ENCODE data around the gene N4BP2L1.

N4BP2L1 gene

DNA sequence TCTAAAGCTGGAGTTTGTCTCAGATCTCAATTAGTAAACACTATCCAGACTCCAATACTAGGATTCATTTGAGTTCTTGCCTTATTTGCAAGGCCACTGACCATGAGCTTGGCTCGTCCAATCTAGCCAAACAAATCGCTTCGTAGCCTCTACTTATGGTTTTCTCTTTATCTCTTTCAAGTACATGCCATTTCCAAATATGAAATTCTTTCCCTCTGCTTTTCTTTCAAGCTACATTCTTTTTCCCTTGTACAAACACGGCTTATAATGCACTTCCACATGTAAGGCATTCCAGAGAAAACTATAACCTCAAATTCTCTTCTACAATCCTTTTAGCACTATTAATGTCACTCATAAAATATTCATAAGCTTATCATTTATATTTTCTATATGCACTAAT lies 10.9 kb upstream of the N4BP2L1 start:
- no peak overlapping the region for H3K4me3 ChIP-seq (ENCODE audit: low read depth, low read length)
- in situ Hi-C loops (cut with HindIII; ENCODE audit: low sequenced_read_pairs), result no loop called here
- DNase-seq (ENCODE audit: low read depth), result no peak
- TF ChIP-seq, protein P1, sequence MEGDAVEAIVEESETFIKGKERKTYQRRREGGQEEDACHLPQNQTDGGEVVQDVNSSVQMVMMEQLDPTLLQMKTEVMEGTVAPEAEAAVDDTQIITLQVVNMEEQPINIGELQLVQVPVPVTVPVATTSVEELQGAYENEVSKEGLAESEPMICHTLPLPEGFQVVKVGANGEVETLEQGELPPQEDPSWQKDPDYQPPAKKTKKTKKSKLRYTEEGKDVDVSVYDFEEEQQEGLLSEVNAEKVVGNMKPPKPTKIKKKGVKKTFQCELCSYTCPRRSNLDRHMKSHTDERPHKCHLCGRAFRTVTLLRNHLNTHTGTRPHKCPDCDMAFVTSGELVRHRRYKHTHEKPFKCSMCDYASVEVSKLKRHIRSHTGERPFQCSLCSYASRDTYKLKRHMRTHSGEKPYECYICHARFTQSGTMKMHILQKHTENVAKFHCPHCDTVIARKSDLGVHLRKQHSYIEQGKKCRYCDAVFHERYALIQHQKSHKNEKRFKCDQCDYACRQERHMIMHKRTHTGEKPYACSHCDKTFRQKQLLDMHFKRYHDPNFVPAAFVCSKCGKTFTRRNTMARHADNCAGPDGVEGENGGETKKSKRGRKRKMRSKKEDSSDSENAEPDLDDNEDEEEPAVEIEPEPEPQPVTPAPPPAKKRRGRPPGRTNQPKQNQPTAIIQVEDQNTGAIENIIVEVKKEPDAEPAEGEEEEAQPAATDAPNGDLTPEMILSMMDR (IDR thresholded peaks at IDR 0.05; ENCODE audit: low read depth, low read length, missing control alignments), result no peak

DNA sequence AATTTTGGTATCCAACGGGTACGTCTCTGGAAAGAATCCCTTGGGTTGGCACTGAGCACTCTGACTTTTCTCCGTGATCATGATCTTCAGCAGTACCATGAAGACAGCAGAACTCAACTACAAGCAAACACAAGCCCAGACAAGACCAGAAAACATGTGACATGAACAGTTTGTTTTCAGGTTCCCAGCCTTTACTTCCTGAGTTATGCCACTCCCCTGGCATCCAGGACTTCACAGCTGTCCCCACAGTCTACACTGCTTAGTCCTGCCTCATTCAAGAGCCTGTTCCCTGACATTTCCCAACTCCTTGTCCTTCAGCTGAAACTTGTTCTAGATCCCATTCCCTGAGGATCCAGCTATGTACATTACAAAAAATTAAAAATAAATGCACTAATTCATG lies 4.9 kb upstream of the N4BP2L1 start:
- no peak for DNase-seq (ENCODE audit: low read depth)
- no peak overlapping the region for H3K4me3 ChIP-seq (ENCODE audit: low read depth, low read length)
- TF ChIP-seq, protein P1 (IDR thresholded peaks at IDR 0.05; ENCODE audit: low read depth, low read length, missing control alignments), result no peak
- in situ Hi-C loops (cut with HindIII; ENCODE audit: low sequenced_read_pairs), result no loop called here

DNA sequence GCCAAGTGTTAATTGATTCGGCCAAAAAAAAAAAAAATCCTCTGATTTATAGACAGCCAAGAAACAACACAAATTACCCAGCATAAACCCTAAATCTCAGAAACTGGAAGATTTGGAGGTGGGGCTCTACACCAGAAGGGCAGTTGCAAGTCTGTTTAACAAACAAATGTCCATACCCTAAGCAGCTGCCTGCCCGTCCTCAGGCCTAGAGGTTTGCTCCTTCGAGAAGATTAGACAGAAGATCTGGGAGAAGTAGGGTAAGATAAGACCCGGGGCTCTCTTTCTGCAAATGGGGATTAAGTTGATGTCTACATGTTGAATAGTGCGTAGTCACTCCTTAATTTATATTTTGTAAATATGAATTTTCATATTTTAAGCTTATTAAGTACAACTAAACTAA lies 3.4 kb upstream of the N4BP2L1 start:
- no peak for DNase-seq (ENCODE audit: low read depth)
- H3K4me3 ChIP-seq (ENCODE audit: low read depth, low read length), result no peak overlapping the region
- TF ChIP-seq, protein P1 (IDR thresholded peaks at IDR 0.05; ENCODE audit: low read depth, low read length, missing control alignments), result no peak
- in situ Hi-C loops (cut with HindIII; ENCODE audit: low sequenced_read_pairs), result no loop called here

DNA sequence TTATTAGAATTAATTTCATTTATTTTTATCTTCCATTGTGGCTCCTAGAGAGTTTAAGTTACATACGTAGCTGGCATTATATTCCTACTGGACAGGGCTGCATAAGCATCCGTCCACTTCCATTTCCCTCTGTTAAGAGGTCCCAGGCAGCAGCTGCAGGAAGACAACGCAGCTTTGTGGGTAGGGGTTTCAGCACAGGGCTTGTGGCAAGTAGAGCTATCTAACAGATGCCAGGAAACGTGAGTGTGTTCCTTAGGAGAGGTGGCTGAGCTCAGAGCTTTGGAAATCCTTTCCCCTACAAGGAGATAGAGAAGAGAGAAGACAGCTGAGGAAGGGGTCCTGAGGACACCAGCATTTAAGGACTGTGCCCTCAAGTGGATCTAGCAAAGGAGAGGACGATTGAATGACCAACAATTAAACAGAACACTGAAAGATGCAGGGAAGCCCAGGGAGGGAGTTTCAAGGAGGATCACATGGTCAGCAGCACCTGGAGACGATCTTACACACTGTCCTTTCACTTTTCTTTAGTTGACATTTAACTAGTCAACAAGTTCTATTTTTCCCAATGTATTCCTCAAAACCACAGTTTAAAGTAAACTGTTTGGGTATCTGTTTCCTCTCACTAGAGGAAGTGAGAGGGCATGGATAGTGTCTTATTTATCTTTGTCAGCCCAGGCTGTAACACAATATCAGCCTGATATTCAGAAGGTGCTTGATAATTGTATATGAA lies 2.3 kb upstream of the N4BP2L1 start:
- TF ChIP-seq, protein P1 (IDR thresholded peaks at IDR 0.05; ENCODE audit: low read depth, low read length, missing control alignments), result no peak
- in situ Hi-C loops (cut with HindIII; ENCODE audit: low sequenced_read_pairs), result no loop called here
- DNase-seq (ENCODE audit: low read depth), result no peak
- no peak overlapping the region for H3K4me3 ChIP-seq (ENCODE audit: low read depth, low read length)

DNA sequence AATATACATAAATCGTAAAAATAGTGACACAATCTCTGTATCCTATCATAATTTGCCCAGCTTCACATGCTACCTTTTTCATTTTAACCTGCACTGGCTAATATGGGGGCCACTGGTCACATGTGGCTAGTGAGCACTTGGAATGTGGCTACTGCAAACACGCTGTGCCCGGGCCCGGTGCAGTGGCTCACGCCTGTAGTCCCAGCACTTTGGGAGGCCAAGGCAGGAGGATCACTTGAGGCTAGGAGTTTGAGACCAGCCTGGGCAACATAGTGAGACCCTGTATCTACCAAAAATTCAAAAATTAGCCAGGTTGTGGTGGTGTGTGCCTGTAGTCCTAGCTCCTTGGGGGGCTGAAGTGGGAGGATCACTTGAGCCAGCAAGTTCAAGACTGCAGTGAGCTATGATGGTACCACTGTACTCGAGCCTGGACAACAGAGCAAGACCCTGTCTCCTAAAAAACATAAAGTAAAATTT lies 1.5 kb upstream of the N4BP2L1 start:
- TF ChIP-seq, protein P1 (IDR thresholded peaks at IDR 0.05; ENCODE audit: low read depth, low read length, missing control alignments), result no peak
- in situ Hi-C loops (cut with HindIII; ENCODE audit: low sequenced_read_pairs), result no loop called here
- H3K4me3 ChIP-seq (ENCODE audit: low read depth, low read length), result no peak overlapping the region
- no peak for DNase-seq (ENCODE audit: low read depth)

DNA sequence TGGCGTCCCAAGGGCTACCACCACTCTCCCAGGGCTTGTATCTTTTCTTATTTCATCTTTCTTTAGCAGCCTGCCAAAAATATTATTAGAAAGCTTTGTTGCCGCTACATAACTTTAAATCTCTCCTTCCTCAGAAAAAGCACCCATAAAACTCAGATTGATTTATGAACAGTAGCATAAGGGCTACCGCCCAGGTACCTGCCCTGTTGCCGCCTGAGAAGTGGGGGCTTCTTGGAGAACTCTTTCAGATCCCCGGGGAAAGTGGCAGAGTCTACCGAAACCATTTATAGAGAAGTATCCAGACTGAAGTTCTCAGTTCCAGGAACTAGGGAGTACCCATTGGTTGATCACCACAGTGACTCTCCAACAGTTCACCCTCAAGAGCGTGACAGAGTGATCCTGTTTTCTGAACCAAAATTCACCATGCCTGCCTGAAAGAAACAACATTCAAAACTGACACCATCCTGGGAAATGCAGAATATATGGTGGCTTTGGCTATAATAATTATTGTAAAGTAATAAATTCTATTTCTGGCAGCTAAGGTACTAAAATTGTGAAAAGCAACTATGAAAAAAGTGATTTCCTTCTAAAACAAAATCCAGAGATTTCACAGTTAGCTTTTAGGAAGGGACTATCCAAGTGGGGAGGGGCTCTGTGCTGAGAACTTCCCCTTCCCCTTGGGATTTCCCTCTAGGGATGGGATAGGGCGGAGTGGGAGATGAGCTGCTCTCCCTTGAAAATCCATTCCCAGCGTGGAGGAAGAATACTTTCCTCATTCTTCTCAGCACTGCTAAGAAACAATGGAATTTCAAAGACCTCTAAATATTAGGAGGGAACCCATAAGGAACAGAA lies 877 bp upstream of the N4BP2L1 start:
- DNase-seq (ENCODE audit: low read depth), result no peak
- TF ChIP-seq, protein P1 (IDR thresholded peaks at IDR 0.05; ENCODE audit: low read depth, low read length, missing control alignments), result no peak
- in situ Hi-C loops (cut with HindIII; ENCODE audit: low sequenced_read_pairs), result no loop called here

More for the DNA sequence above, 877 bp upstream of the N4BP2L1 start:
- peak overlapping the region; percentile 70 for H3K4me3 ChIP-seq (ENCODE audit: low read depth, low read length)

All from astrocyte of the cerebellum (primary cell).